Measurements from ENCODE around the gene FEZF2. TPM values are rescaled to one million over a fixed set of nuclear protein-coding genes. Genes with fewer than 3 reads are reported as not detected.

Gene FEZF2
- total and polyA plus RNA-seq, 2 experiments from 2014 or later, result not detected

DNA sequence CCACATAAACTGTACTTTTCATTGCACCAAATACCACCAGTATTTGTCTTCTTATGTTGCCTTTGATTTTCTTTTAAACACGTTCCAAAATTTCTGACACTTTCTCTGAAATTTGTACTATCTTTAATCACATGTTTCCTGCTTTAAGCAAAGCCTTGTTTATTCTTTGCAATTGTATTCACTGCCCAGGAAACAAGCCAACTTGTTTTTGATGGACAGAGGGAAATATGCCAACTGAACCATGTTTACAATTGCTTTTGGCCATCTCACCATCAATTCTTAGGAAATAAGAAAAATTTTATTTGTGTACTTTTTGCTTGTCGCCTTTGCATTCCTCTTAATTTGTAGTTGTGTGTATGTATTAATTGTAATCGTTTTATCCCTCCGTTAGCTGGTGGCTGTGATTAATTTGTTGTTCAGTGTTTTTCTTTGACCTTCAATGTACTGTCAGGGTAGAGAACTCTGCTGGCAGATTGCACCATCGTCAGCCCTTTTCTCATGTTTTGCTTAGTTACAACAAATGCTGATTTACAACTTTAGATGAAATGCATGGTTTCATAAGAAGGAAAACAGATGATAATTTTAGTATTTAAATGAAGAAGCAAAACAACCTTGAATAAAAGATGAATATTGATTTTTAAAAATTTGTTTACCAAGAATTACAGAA is 19.4 kb upstream of the FEZF2 start:
- H3K4me1 ChIP-seq (ENCODE audit: low read depth), result no peaks in the 10 kb centered on the region
- H3K4me3 ChIP-seq, result no peak overlapping the region
- no peaks in the 10 kb centered on the region for H3K9me3 ChIP-seq (ENCODE audit: low read depth)
- no peaks in the 10 kb centered on the region for H3K36me3 ChIP-seq
- peaks cover 44% of the 10 kb centered on the region for H3K27me3 ChIP-seq
- TF ChIP-seq, protein P1, sequence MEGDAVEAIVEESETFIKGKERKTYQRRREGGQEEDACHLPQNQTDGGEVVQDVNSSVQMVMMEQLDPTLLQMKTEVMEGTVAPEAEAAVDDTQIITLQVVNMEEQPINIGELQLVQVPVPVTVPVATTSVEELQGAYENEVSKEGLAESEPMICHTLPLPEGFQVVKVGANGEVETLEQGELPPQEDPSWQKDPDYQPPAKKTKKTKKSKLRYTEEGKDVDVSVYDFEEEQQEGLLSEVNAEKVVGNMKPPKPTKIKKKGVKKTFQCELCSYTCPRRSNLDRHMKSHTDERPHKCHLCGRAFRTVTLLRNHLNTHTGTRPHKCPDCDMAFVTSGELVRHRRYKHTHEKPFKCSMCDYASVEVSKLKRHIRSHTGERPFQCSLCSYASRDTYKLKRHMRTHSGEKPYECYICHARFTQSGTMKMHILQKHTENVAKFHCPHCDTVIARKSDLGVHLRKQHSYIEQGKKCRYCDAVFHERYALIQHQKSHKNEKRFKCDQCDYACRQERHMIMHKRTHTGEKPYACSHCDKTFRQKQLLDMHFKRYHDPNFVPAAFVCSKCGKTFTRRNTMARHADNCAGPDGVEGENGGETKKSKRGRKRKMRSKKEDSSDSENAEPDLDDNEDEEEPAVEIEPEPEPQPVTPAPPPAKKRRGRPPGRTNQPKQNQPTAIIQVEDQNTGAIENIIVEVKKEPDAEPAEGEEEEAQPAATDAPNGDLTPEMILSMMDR (IDR thresholded peaks at IDR 0.05; ENCODE audit: low read depth, low read length), result no peak
- no peak for DNase-seq (ENCODE audit: low read depth in 1 of 2, low spot score in 1 of 2)
- no peak overlapping the region for H3K27ac ChIP-seq

DNA sequence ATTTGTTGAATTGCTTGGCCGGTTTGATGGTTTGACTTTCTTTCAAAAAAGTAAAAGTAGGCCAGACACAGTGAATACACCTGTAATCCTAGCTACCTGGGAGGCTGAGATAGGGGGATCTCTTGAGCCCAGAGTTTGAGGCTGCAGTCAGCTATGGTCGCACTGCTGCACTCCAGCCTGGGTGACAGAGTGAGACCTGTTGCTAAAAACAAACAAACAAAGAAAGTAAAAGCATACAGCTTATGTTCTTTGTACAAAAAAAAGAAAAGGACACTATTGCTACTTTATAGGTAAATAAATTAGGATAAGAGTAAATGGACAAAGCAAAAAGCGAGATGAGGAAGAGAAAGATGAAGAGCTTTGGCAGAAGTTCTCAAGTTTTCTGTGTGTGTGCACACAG is 13.9 kb upstream of the FEZF2 start:
- H3K27me3 ChIP-seq, result peaks cover 80% of the 10 kb centered on the region
- H3K4me3 ChIP-seq, result no peak overlapping the region
- DNase-seq (ENCODE audit: low read depth in 1 of 2, low spot score in 1 of 2), result no peak
- H3K27ac ChIP-seq, result no peak overlapping the region
- no peaks in the 10 kb centered on the region for H3K9me3 ChIP-seq (ENCODE audit: low read depth)
- TF ChIP-seq, protein P1 (IDR thresholded peaks at IDR 0.05; ENCODE audit: low read depth, low read length), result no peak
- H3K36me3 ChIP-seq, result no peaks in the 10 kb centered on the region
- H3K4me1 ChIP-seq (ENCODE audit: low read depth), result no peaks in the 10 kb centered on the region

DNA sequence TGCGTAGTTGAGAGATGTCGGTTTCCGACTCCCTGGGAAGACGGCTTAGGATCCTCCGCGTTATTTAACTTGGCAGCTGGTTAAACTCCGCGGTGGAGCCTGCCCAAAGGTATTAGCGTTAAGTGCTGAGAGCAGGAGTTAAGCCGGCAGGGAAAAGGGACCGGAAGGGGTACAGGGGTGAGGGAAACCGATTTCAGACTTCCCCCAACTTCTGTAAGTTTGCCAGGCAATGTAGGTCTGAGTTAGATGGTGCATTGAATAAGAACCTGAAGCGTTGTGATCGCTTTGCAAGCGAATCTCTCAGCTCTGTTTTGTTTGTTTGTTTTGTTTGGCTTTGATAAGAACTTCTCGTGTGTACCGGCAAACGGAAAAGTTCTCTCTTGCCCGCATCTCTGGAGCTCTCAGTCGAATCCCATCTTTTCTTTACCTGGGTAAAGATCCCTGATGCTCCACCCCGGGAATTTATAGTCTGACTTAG is 6.0 kb upstream of the FEZF2 start:
- Histone ChIP-seq H3K4me3 (no peak overlapping the region), H3K9me3 (ENCODE audit: low read depth) (no peaks in the 10 kb centered on the region), H3K27ac (no peak overlapping the region), H3K36me3 (no peaks in the 10 kb centered on the region), H3K4me1 (ENCODE audit: low read depth) (no peaks in the 10 kb centered on the region), H3K27me3 (peaks cover 98% of the 10 kb centered on the region)
- no peak for DNase-seq (ENCODE audit: low read depth in 1 of 2, low spot score in 1 of 2)
- TF ChIP-seq, protein P1 (IDR thresholded peaks at IDR 0.05; ENCODE audit: low read depth, low read length), result no peak

DNA sequence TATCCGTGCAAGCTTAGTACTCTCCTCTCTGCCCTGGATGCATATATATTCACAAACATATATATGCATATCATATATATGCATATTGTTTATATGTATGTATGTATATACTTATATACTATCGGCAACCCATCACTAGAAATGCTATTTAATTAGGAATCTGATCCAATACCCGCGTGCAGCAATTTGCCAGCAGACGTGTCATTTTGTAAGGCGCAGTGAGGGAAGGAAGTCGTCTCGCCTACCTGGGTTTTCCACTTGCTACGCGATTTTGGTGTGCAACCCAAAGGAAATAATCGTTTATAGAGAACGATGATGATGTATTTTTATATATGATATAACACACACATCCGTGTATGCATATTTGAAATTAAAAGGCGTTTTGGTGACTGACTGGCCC is 5.6 kb upstream of the FEZF2 start:
- no peak overlapping the region for H3K4me3 ChIP-seq
- no peak overlapping the region for H3K27ac ChIP-seq
- DNase-seq (ENCODE audit: low read depth in 1 of 2, low spot score in 1 of 2), result no peak
- H3K27me3 ChIP-seq, result peaks cover 100% of the 10 kb centered on the region
- TF ChIP-seq, protein P1 (IDR thresholded peaks at IDR 0.05; ENCODE audit: low read depth, low read length), result no peak
- no peaks in the 10 kb centered on the region for H3K36me3 ChIP-seq
- no peaks in the 10 kb centered on the region for H3K9me3 ChIP-seq (ENCODE audit: low read depth)
- H3K4me1 ChIP-seq (ENCODE audit: low read depth), result no peaks in the 10 kb centered on the region

DNA sequence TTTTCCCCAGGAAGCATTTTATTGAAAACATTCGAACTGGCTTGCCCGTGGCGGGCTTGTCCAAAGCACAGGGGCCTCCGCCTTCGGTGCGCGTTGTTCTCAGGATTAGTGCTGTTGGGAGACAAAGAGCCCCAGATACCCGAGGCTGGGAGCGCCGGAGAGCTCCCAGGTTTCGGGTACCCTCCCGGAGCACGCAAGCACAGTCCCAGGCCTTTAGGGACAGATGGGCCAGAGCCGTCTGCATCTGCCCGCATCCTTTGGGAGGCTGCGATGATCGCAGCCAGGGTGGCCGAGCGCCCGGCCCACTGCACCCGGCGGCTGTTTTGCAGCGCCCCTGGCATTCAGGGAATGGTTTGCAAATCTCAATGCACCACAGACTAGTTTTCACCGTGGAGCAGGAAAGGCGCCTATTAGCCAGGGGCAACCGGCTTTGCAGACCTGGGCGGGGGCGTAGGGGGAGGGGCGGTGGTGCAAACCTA is 5.0 kb upstream of the FEZF2 start:
- H3K36me3 ChIP-seq, result no peaks in the 10 kb centered on the region
- no peaks in the 10 kb centered on the region for H3K9me3 ChIP-seq (ENCODE audit: low read depth)
- DNase-seq (ENCODE audit: low read depth in 1 of 2, low spot score in 1 of 2), result no peak
- no peak overlapping the region for H3K4me3 ChIP-seq
- TF ChIP-seq, protein P1 (IDR thresholded peaks at IDR 0.05; ENCODE audit: low read depth, low read length), result no peak
- H3K4me1 ChIP-seq (ENCODE audit: low read depth), result no peaks in the 10 kb centered on the region
- peaks cover 100% of the 10 kb centered on the region for H3K27me3 ChIP-seq
- H3K27ac ChIP-seq, result no peak overlapping the region

All from cardiac muscle cell (in vitro differentiated cells and primary cell).